GM12878 (cell line): ENCODE measurements around the gene MRPL49. TPM values are rescaled to one million over a fixed set of nuclear protein-coding genes. Genes with fewer than 3 reads are reported as not detected.

Source experiments
- ATAC-seq: fragments of 200-7000 bp; cut with Tn5 transposase; 3 replicates; pipeline ENCODE4 v1.9.1; 2020; ENCODE audit warnings: mild to moderate bottlenecking, moderate library complexity
- BruUV-seq: library from RNA; stranded (reverse); fragments of 400-500 nt; replicated peaks from 2 replicates; lab custom pipeline; 2021; lab: Mats Ljungman, UMichigan
- CTCF ChIA-PET: fragments of 300-600 bp; sonication (Branson Sonifier 250); formaldehyde crosslinking; extraction: SDS; loops from one replicate; lab custom pipeline; 2021; ENCODE audit warnings: inconsistent platforms; lab: Yijun Ruan, JAX
- POLR2A ChIA-PET: fragments of 350-600 bp; formaldehyde crosslinking; extraction: SDS; loops from one replicate; lab custom pipeline; 2021; ENCODE audit warnings: inconsistent platforms; lab: Charles Lee
- RAD21 ChIA-PET: fragments of 300-600 bp; sonication (Branson Sonifier 250); formaldehyde crosslinking; loops from one replicate; lab custom pipeline; 2023; ENCODE audit warnings: antibody characterized with exemption; ENCODE audit not compliant: unreplicated experiment; lab: Charles Lee
- SMC1A ChIA-PET: fragments of 300-600 bp; sonication (Branson Sonifier 250); formaldehyde crosslinking; loops from one replicate; lab custom pipeline; 2023; ENCODE audit not compliant: unreplicated experiment, uncharacterized antibody; lab: Charles Lee
- DNase-seq: peaks from one replicate; pipeline ENCODE4 v3.0.0-alpha.2; 2011; ENCODE audit warnings: low read depth, low spot score
- FAIRE-seq: peaks from 3 replicates; lab custom pipeline; 2011; peaks lifted over from hg19 to GRCh38; lab: Jason Lieb, UNC
- H2AFZ ChIP-seq: 2 replicates; pipeline ENCODE4 v1.6.0; 2011; ENCODE audit warnings: low read depth, low read length, control low read depth; ENCODE audit not compliant: control insufficient read depth
- H3K27ac ChIP-seq: 2 replicates; pipeline ENCODE4 v1.5.1; 2011; ENCODE audit warnings: control low read depth; ENCODE audit not compliant: control insufficient read depth, insufficient read depth
- H3K27me3 ChIP-seq, 2 experiments: replicated peaks in 1 of 2; 2 replicates each; pipeline versions ENCODE4 v1.6.0 to v1.6.1; 2011; ENCODE audit warnings: low read length in 1 of 2; ENCODE audit not compliant: control insufficient read depth in 2 of 2, insufficient read depth in 2 of 2
- H3K36me3 ChIP-seq, 2 experiments: 2 replicates each; pipeline ENCODE4 v1.5.1; 2011; ENCODE audit warnings: low read length in 1 of 2; ENCODE audit not compliant: control insufficient read depth in 2 of 2, insufficient read depth in 2 of 2
- H3K4me1 ChIP-seq: 2 replicates; pipeline ENCODE4 v1.6.1; 2011; ENCODE audit warnings: mild to moderate bottlenecking, low read length, moderate library complexity, mixed read lengths; ENCODE audit not compliant: control insufficient read depth, insufficient read depth
- H3K4me2 ChIP-seq: 2 replicates; pipeline ENCODE4 v1.6.0; 2011; ENCODE audit warnings: control low read depth; ENCODE audit not compliant: control insufficient read depth, insufficient read depth
- H3K4me3 ChIP-seq: fragments of 200-600 bp; sonication (generic); 2 replicates; pipeline ENCODE4 v1.5.1; 2016
- H3K79me2 ChIP-seq: 2 replicates; pipeline ENCODE4 v1.6.0; 2011; ENCODE audit warnings: low read length; ENCODE audit not compliant: control insufficient read depth, insufficient read depth
- H3K9ac ChIP-seq: 2 replicates; pipeline ENCODE4 v1.8.0; 2011; ENCODE audit warnings: low read length, control low read depth, mixed read lengths; ENCODE audit not compliant: control insufficient read depth, insufficient read depth
- H3K9me3 ChIP-seq: replicated peaks from 3 replicates; pipeline ENCODE4 v1.5.1; 2011; ENCODE audit warnings: mild to moderate bottlenecking, low read length; ENCODE audit not compliant: control insufficient read depth, insufficient read depth
- H4K20me1 ChIP-seq: 2 replicates; pipeline ENCODE4 v1.6.0; 2011; ENCODE audit not compliant: control insufficient read depth, insufficient read depth
- BMI1 ChIP-seq: fragments of 450-650 bp; IDR thresholded peaks from 2 replicates; pipeline ENCODE4 v1.6.1; 2016; ENCODE audit warnings: mild to moderate bottlenecking, moderate library complexity, borderline replicate concordance
- BRCA1 ChIP-seq: IDR thresholded peaks from 2 replicates; pipeline ENCODE4 v1.6.1; 2011; ENCODE audit warnings: low read depth, low read length, improper control_type of control experiment
- DPF2 ChIP-seq: fragments of 450-650 bp; IDR thresholded peaks from 2 replicates; pipeline ENCODE4 v1.6.1; 2017; ENCODE audit warnings: mild to moderate bottlenecking
- FOXM1 ChIP-seq: IDR thresholded peaks from 2 replicates; pipeline ENCODE4 v1.6.1; 2012; ENCODE audit warnings: low read depth, mild to moderate bottlenecking, inconsistent platforms, low read length, moderate library complexity
- HCFC1 ChIP-seq: fragments of 150-350 bp; IDR thresholded peaks from 2 replicates; pipeline ENCODE4 v1.6.1; 2014; ENCODE audit warnings: low read length
- NFXL1 ChIP-seq: fragments of 450-650 bp; IDR thresholded peaks from 2 replicates; pipeline ENCODE4 v1.6.1; 2017; ENCODE audit warnings: antibody characterized with exemption, mild to moderate bottlenecking, borderline replicate concordance
- SIN3A ChIP-seq: IDR thresholded peaks from 2 replicates; pipeline ENCODE4 v1.6.1; 2012; ENCODE audit warnings: low read depth, low read length, improper control_type of control experiment
- SPI1 ChIP-seq: IDR thresholded peaks from 2 replicates; pipeline ENCODE4 v1.6.1; 2011; ENCODE audit warnings: low read depth, mild to moderate bottlenecking, low read length, moderate library complexity, borderline replicate concordance; ENCODE audit not compliant: insufficient read depth
- TARDBP ChIP-seq: IDR thresholded peaks from 2 replicates; pipeline ENCODE4 v1.6.1; 2016; ENCODE audit warnings: borderline replicate concordance
- WGBS: methylation state at CpG from one replicate; pipeline ENCODE4 v1.1.6; 2016; ENCODE audit warnings: low lambda C conversion rate; ENCODE audit not compliant: insufficient replicate concordance, insufficient coverage; ENCODE audit errors: missing lambda C conversion rate; 5-methylcytosine and 5-hydroxymethylcytosine counted together
- in situ Hi-C: fragments of 300-500 bp; cut with MboI; formaldehyde crosslinking; loops from 9 replicates; pipeline ENCODE4 v1.14.3; 2018; ENCODE audit warnings: mixed read lengths
- intact Hi-C: fragments of 100-400 bp; cut with micrococcal nuclease; formaldehyde crosslinking; loops from one replicate; pipeline ENCODE4 v1.14.2; 2022; ENCODE audit not compliant: unreplicated experiment
- polyA plus RNA-seq, 11 experiments: library from polyadenylated mRNA; depleted of rRNA in 4 of 11; unstranded in 6 of 11; stranded (reverse) in 5 of 11; fragments of >200 nt; fragmentation: Nextera tagmentation in 4 of 11; fragmentation: Illumina TruSeq in 1 of 11; extraction: Ambion mirVana in 4 of 11; extraction: Trizol in 1 of 11; gene quantifications; 1 replicate in 1 of 11; 2 replicates in 10 of 11; pipeline versions ENCODE4 v1.2.1 to v1.2.3, GENCODE V29; 2011 to 2016; ENCODE audit warnings: inconsistent platforms in 2 of 11, missing spikeins in 2 of 11, low read depth in 1 of 11
- total RNA-seq, 4 experiments: library from RNA; depleted of rRNA in 3 of 4; stranded (reverse); fragments of >200 nt in 3 of 4; fragmentation: Illumina TruSeq in 1 of 4; extraction: Trizol in 1 of 4; gene quantifications; 2 replicates each; pipeline versions ENCODE4 v1.2.1 to v1.2.3, GENCODE V29; 2013 to 2021
- TF ChIP-seq, protein P1 (sequence below): fragments of 150-350 bp; IDR thresholded peaks from 2 replicates; pipeline ENCODE4 v1.6.1; 2014; ENCODE audit warnings: mild to moderate bottlenecking, low read depth, low read length

The MRPL49 gene
- total and polyA plus RNA-seq, 10 of the 15 experiments (the other 5 are each of a cell fraction or from before 2014, with no cell fraction given) = 42.0 to 116 (median 71.7) TPM

DNA sequence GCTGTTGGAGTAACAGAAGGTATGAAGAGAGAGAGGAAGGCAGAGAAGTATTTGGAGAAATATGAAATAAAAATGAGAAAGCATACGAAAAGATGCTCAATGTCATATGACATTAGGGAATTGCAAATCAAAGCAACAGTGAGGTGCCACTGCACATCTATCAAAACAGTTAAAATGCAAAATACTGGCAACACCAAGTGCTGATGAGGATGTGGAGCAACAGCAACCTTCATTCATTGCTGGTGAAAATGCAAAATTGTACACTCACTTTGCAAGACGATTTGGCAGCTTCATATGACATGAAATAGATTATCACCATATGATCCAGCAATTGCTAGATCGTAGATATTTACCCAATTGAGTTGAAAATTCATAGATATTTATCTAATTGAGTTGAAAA lies 38.5 kb downstream of the MRPL49 start:
- H3K36me3 ChIP-seq = no peaks in the 10 kb centered on the region
- no peak for TF ChIP-seq SIN3A
- no peak for TF ChIP-seq HCFC1
- no peak for TF ChIP-seq TARDBP
- TF ChIP-seq SPI1 = no peak
- BruUV-seq = no TSS peak
- no peaks in the 10 kb centered on the region for H3K27me3 ChIP-seq
- intact Hi-C loops = no loop called here
- H3K4me2 ChIP-seq = no peak overlapping the region
- ChIA-PET RAD21 (no interaction called here), CTCF (no interaction called here), SMC1A (interaction anchor here (0.9 kb wide), 1 partner anchor 18 kb away, joined by 3 read pairs; no protein-coding TSS in a partner anchor), POLR2A (no interaction called here)
- H3K9me3 ChIP-seq = no peaks in the 10 kb centered on the region
- H3K4me3 ChIP-seq = no peak overlapping the region
- FAIRE-seq (no peak), DNase-seq (no peak), ATAC-seq (no peak)
- H2AFZ ChIP-seq = no peak overlapping the region
- in situ Hi-C loops = no loop called here
- WGBS = 65% methylated on average over 3 of the region's 3 CpGs
- no peaks in the 10 kb centered on the region for H3K79me2 ChIP-seq
- H3K9ac ChIP-seq = no peak overlapping the region
- H4K20me1 ChIP-seq = no peaks in the 10 kb centered on the region
- no peak overlapping the region for H3K27ac ChIP-seq
- peaks cover 13% of the 10 kb centered on the region for H3K4me1 ChIP-seq

DNA sequence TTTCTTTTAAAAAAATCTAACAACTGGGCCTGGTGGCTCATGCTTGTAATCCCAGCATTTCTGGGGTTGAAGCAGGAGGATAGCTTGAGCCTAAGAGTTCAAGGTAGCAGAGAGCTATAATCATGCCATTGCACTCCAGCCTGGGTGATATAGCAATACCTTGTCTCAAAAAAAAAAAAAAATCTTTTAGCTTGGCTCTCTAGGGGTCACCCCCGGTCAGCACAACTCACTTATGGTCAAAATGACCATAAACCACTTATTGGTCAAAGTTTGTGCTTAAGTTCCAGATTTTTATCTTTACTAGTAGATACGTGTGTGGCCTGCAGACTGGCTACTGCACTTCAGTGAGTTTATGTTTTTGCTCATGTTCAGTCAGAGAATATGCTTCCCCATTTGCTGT lies 41.6 kb downstream of the MRPL49 start:
- ATAC-seq = no peak
- RAD21 ChIA-PET = no interaction called here
- DNase-seq = no peak
- peaks cover 9% of the 10 kb centered on the region for H3K4me1 ChIP-seq
- SMC1A ChIA-PET = interaction anchor here (0.6 to 1.4 kb wide), 3 partner anchors 10 to 65 kb away, joined by 3 read pairs; no protein-coding TSS in a partner anchor
- no peak overlapping the region for H3K4me2 ChIP-seq
- H3K9me3 ChIP-seq = no peaks in the 10 kb centered on the region
- no peaks in the 10 kb centered on the region for H3K79me2 ChIP-seq
- 46% methylated on average over 2 of the region's 2 CpGs for WGBS
- CTCF ChIA-PET = interaction anchor here (1.0 to 1.2 kb wide), 2 partner anchors 18 to 62 kb away, joined by 3 read pairs; partner anchors contain the start of gene CAPN1
- no peaks in the 10 kb centered on the region for H3K36me3 ChIP-seq
- FAIRE-seq = no peak
- intact Hi-C loops (loop anchor here (2.0 kb wide), 1 partner anchor 21 kb away; no protein-coding TSS in a partner anchor), in situ Hi-C loops (no loop called here)
- no peak overlapping the region for H3K4me3 ChIP-seq
- H2AFZ ChIP-seq = no peak overlapping the region
- POLR2A ChIA-PET = interaction anchor here (0.7 kb wide), 1 partner anchor 29 kb away, joined by 3 read pairs; no protein-coding TSS in a partner anchor
- BruUV-seq = no TSS peak
- H3K27ac ChIP-seq = no peak overlapping the region
- no peaks in the 10 kb centered on the region for H3K27me3 ChIP-seq
- no peak for TF ChIP-seq NFXL1
- no peak for TF ChIP-seq BMI1
- no peak for TF ChIP-seq BRCA1
- TF ChIP-seq DPF2 = no peak
- no peak for TF ChIP-seq FOXM1
- TF ChIP-seq SIN3A = no peak
- TF ChIP-seq, protein P1, sequence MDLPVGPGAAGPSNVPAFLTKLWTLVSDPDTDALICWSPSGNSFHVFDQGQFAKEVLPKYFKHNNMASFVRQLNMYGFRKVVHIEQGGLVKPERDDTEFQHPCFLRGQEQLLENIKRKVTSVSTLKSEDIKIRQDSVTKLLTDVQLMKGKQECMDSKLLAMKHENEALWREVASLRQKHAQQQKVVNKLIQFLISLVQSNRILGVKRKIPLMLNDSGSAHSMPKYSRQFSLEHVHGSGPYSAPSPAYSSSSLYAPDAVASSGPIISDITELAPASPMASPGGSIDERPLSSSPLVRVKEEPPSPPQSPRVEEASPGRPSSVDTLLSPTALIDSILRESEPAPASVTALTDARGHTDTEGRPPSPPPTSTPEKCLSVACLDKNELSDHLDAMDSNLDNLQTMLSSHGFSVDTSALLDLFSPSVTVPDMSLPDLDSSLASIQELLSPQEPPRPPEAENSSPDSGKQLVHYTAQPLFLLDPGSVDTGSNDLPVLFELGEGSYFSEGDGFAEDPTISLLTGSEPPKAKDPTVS = no peak
- no peaks in the 10 kb centered on the region for H4K20me1 ChIP-seq
- H3K9ac ChIP-seq = no peak overlapping the region
